IMR-90 (cell line): ENCODE data around the gene CHDH. TPM values are rescaled to one million over a fixed set of nuclear protein-coding genes. Genes with fewer than 3 reads are reported as not detected.

Experiments used
- ATAC-seq: fragments of 200-7000 bp; cut with Tn5 transposase; 2 replicates; pipeline ENCODE4 v1.9.1; 2020; ENCODE audit warnings: low read depth, mild to moderate bottlenecking, moderate library complexity
- BruUV-seq: library from RNA; stranded (reverse); fragments of 400-500 nt; replicated peaks from 2 replicates; lab custom pipeline; 2021; lab: Mats Ljungman, UMichigan
- CTCF ChIA-PET: fragments of 300-600 bp; formaldehyde crosslinking; extraction: SDS; loops from one replicate; lab custom pipeline; 2021; ENCODE audit warnings: antibody characterized with exemption; lab: Yijun Ruan, JAX
- POLR2A ChIA-PET: fragments of 300-600 bp; sonication (Branson Sonifier 250); formaldehyde crosslinking; loops from one replicate; lab custom pipeline; 2022; ENCODE audit warnings: antibody characterized with exemption; ENCODE audit not compliant: unreplicated experiment; lab: Charles Lee
- DNase-seq: peaks from one replicate; pipeline ENCODE4 v3.0.0; 2013
- H2AFZ ChIP-seq: replicated peaks from 2 replicates; pipeline ENCODE3; 2013; ENCODE audit warnings: low read length, mild to moderate bottlenecking; ENCODE audit not compliant: poor library complexity
- H2AK5ac ChIP-seq: 2 replicates; pipeline ENCODE4 v1.6.1; 2013; ENCODE audit warnings: low read depth, low read length, inconsistent platforms
- H2AK9ac ChIP-seq: replicated peaks from 2 replicates; pipeline ENCODE3; 2013; ENCODE audit warnings: mild to moderate bottlenecking, low read depth, low read length, moderate library complexity; ENCODE audit not compliant: poor library complexity
- H2BK120ac ChIP-seq: 2 replicates; pipeline ENCODE4 v1.6.1; 2013; ENCODE audit warnings: low read depth, low read length, inconsistent platforms
- H2BK15ac ChIP-seq: 3 replicates; pipeline ENCODE4 v1.6.1; 2013; ENCODE audit warnings: low read depth, low read length, inconsistent platforms
- H2BK20ac ChIP-seq: 2 replicates; pipeline ENCODE4 v1.6.1; 2013; ENCODE audit warnings: low read depth, mild to moderate bottlenecking, inconsistent platforms, low read length, moderate library complexity
- H2BK5ac ChIP-seq: 2 replicates; pipeline ENCODE4 v1.6.1; 2013; ENCODE audit warnings: mild to moderate bottlenecking, low read depth, low read length, inconsistent platforms; ENCODE audit not compliant: poor library complexity, severe bottlenecking
- H3K14ac ChIP-seq: replicated peaks from 2 replicates; pipeline ENCODE4 v1.6.1; 2013; ENCODE audit warnings: low read depth, low read length, inconsistent platforms
- H3K18ac ChIP-seq: 2 replicates; pipeline ENCODE4 v1.6.1; 2013; ENCODE audit warnings: low read depth, low read length, control low read depth
- H3K23ac ChIP-seq: 2 replicates; pipeline ENCODE4 v1.6.1; 2013; ENCODE audit warnings: low read depth, low read length, inconsistent platforms
- H3K27ac ChIP-seq: 2 replicates; pipeline ENCODE4 v1.5.1; 2013; ENCODE audit warnings: mild to moderate bottlenecking, control low read depth, low read length; ENCODE audit not compliant: insufficient read depth
- H3K27me3 ChIP-seq: 2 replicates; pipeline ENCODE4 v1.6.1; 2013; ENCODE audit warnings: low read length; ENCODE audit not compliant: control insufficient read depth, insufficient read depth
- H3K36me3 ChIP-seq: 2 replicates; pipeline ENCODE4 v1.6.1; 2013; ENCODE audit warnings: low read length, mixed read lengths; ENCODE audit not compliant: control insufficient read depth, insufficient read depth
- H3K4ac ChIP-seq: 2 replicates; pipeline ENCODE4 v1.6.1; 2013; ENCODE audit warnings: low read depth, low read length, inconsistent platforms
- H3K4me1 ChIP-seq: 2 replicates; pipeline ENCODE4 v1.6.1; 2013; ENCODE audit warnings: low read length, mixed read lengths; ENCODE audit not compliant: control insufficient read depth, insufficient read depth
- H3K4me2 ChIP-seq: 2 replicates; pipeline ENCODE4 v1.6.1; 2013; ENCODE audit warnings: low read depth, mild to moderate bottlenecking, control low read depth, low read length, moderate library complexity
- H3K4me3 ChIP-seq: 2 replicates; pipeline ENCODE4 v1.5.1; 2013; ENCODE audit warnings: low read depth, mild to moderate bottlenecking, control low read depth, low read length, moderate library complexity; ENCODE audit not compliant: insufficient read depth
- H3K56ac ChIP-seq: 2 replicates; pipeline ENCODE4 v1.6.1; 2013; ENCODE audit warnings: low read length, inconsistent platforms; ENCODE audit not compliant: insufficient read depth; ENCODE audit errors: extremely low read depth
- H3K79me1 ChIP-seq, 2 experiments: 2 replicates each; pipeline ENCODE4 v1.6.1; 2013; ENCODE audit warnings: low read length in 2 of 2, inconsistent platforms in 1 of 2, low read depth in 1 of 2
- H3K9ac ChIP-seq: 2 replicates; pipeline ENCODE4 v1.6.1; 2013; ENCODE audit warnings: low read depth, low read length, control low read depth
- H3K9me1 ChIP-seq: 2 replicates; pipeline ENCODE4 v1.6.1; 2013; ENCODE audit warnings: low read length, inconsistent platforms; ENCODE audit not compliant: insufficient read depth
- H3K9me3 ChIP-seq: 2 replicates; pipeline ENCODE4 v1.6.1; 2013; ENCODE audit warnings: low read length; ENCODE audit not compliant: control insufficient read depth, insufficient read depth
- H4K20me1 ChIP-seq: 2 replicates; pipeline ENCODE4 v1.6.1; 2013; ENCODE audit warnings: low read length, inconsistent platforms; ENCODE audit not compliant: insufficient read depth
- H4K5ac ChIP-seq: 2 replicates; pipeline ENCODE4 v1.6.1; 2013; ENCODE audit warnings: mild to moderate bottlenecking, low read depth, low read length, control low read depth
- H4K8ac ChIP-seq, 2 experiments: 2 replicates each; pipeline ENCODE4 v1.6.1; 2013; ENCODE audit warnings: low read depth in 2 of 2, low read length in 2 of 2, control low read depth in 1 of 2, inconsistent platforms in 1 of 2
- H4K91ac ChIP-seq: 2 replicates; pipeline ENCODE4 v1.6.1; 2013; ENCODE audit warnings: low read depth, low read length, inconsistent platforms; ENCODE audit not compliant: insufficient read depth
- CHD1 ChIP-seq: IDR thresholded peaks from 2 replicates; pipeline ENCODE4 v1.6.1; 2012; ENCODE audit warnings: low read depth, low read length, improper control_type of control experiment
- FOS ChIP-seq: fragments of 150-350 bp; IDR thresholded peaks from 2 replicates; pipeline ENCODE4 v1.6.1; 2016; ENCODE audit warnings: low read depth, low read length
- MAFK ChIP-seq: IDR thresholded peaks from 2 replicates; pipeline ENCODE4 v1.6.1; 2012; ENCODE audit warnings: low read depth, low read length, improper control_type of control experiment
- MAZ ChIP-seq: IDR thresholded peaks from 2 replicates; pipeline ENCODE4 v1.6.1; 2012; ENCODE audit warnings: low read depth, mild to moderate bottlenecking, low read length, improper control_type of control experiment, moderate library complexity, borderline replicate concordance
- POLR2A ChIP-seq: IDR thresholded peaks from 2 replicates; pipeline ENCODE4 v1.6.1; 2012; ENCODE audit warnings: mild to moderate bottlenecking, low read depth, low read length
- SMC3 ChIP-seq: fragments of 150-350 bp; IDR thresholded peaks from 2 replicates; pipeline ENCODE4 v1.6.1; 2016; ENCODE audit warnings: low read depth, mild to moderate bottlenecking, antibody characterized with exemption, low read length, moderate library complexity
- WGBS, 2 experiments: methylation state at CpG; one replicate each; pipeline versions ENCODE4 v1.1.5 to v1.1.7; 2013; ENCODE audit warnings: missing lambda C conversion rate in 2 of 2; ENCODE audit not compliant: insufficient read length in 1 of 2; ENCODE audit errors: extremely low coverage in 2 of 2; 5-methylcytosine and 5-hydroxymethylcytosine counted together
- dilution Hi-C: fragments of 300-500 bp; cut with HindIII; formaldehyde crosslinking; loops from one replicate; pipeline ENCODE4 v1.14.3; 2018; ENCODE audit warnings: low sequenced_read_pairs; ENCODE audit not compliant: unreplicated experiment
- in situ Hi-C: fragments of 300-500 bp; cut with MboI; formaldehyde crosslinking; loops from 3 replicates; pipeline ENCODE4 v1.14.3; 2019; ENCODE audit warnings: low sequenced_read_pairs, inconsistent platforms, mixed read lengths
- intact Hi-C: fragments of 100-400 bp; cut with micrococcal nuclease; formaldehyde crosslinking; loops from 2 replicates; pipeline ENCODE4 v1.10.0; 2022
- polyA plus RNA-seq, 3 experiments: library from polyadenylated mRNA; depleted of rRNA; stranded (reverse); fragments of >200 nt; gene quantifications; 2 replicates each; pipeline ENCODE4 v1.2.3, GENCODE V29; 2012; ENCODE audit warnings: low replicate concordance in 1 of 3
- total RNA-seq: library from RNA; depleted of rRNA; stranded (reverse); fragments of >200 nt; gene quantifications from 2 replicates; pipeline ENCODE4 v1.2.3, GENCODE V29; 2012
- TF ChIP-seq, protein P1 (sequence below): fragments of 150-350 bp; IDR thresholded peaks from 2 replicates; pipeline ENCODE4 v1.6.1; 2016; ENCODE audit warnings: low read depth, mild to moderate bottlenecking, low read length, moderate library complexity, borderline replicate concordance
- TF ChIP-seq, protein P2 (sequence below): fragments of 150-350 bp; IDR thresholded peaks from 2 replicates; pipeline ENCODE4 v1.6.1; 2017; ENCODE audit warnings: mild to moderate bottlenecking, antibody characterized with exemption, low read length, low read depth

Gene CHDH
- total and polyA plus RNA-seq, 2 of the 4 experiments (the other 2 are of a cell fraction): under 0.01 to 0.19 TPM

DNA sequence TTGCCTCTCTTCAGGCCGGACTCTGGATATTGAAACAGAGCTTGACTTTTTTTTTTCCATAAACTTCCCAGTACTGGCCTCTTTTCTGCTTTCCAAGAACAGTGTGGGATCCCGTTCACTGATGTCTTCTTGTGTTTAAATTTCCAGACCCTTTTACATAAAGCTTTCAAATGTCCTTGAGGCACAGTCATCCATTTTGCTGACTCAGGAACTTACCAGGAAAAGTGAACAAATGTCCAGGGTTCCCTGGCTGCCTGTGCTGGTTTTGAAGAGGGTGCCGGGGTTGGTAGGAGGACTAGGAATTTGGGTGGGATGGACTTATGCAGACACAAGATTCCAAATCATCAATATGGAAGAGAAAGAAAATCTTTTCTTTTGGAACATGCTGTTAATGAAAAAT lies 68.1 kb downstream of the CHDH start:
- Histone ChIP-seq H3K18ac (no peak overlapping the region), H4K5ac (no peak overlapping the region), H3K27me3 (peaks cover 8% of the 10 kb centered on the region; the same call in 1 of the 2 replicates), H3K4me2 (no peak overlapping the region), H2BK5ac (no peak overlapping the region), H3K23ac (no peak overlapping the region), H2AFZ (no peak overlapping the region), H3K9me1 (no peaks in the 10 kb centered on the region), H4K20me1 (no peaks in the 10 kb centered on the region), H3K79me1 (no peaks in the 10 kb centered on the region), H2BK20ac (no peak overlapping the region), H3K9ac (no peak overlapping the region), H4K8ac (no peak overlapping the region), H2AK5ac (no peak overlapping the region), H3K56ac (no peak overlapping the region), H3K4ac (no peak overlapping the region), H3K4me3 (no peak overlapping the region), H3K14ac (no peak overlapping the region), H3K27ac (no peak overlapping the region), H3K36me3 (no peaks in the 10 kb centered on the region), H2AK9ac (no peak overlapping the region), H4K91ac (no peak overlapping the region), H2BK15ac (no peak overlapping the region), H2BK120ac (no peak overlapping the region), H3K4me1 (peaks cover 13% of the 10 kb centered on the region; the same call in 1 of the 2 replicates), H3K9me3 (no peaks in the 10 kb centered on the region)
- intact Hi-C loops: no loop called here
- DNase-seq (no peak), ATAC-seq (no peak)
- no TSS peak for BruUV-seq
- TF ChIP-seq, protein P1, sequence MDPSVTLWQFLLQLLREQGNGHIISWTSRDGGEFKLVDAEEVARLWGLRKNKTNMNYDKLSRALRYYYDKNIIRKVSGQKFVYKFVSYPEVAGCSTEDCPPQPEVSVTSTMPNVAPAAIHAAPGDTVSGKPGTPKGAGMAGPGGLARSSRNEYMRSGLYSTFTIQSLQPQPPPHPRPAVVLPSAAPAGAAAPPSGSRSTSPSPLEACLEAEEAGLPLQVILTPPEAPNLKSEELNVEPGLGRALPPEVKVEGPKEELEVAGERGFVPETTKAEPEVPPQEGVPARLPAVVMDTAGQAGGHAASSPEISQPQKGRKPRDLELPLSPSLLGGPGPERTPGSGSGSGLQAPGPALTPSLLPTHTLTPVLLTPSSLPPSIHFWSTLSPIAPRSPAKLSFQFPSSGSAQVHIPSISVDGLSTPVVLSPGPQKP: no peak
- TF ChIP-seq, protein P2, sequence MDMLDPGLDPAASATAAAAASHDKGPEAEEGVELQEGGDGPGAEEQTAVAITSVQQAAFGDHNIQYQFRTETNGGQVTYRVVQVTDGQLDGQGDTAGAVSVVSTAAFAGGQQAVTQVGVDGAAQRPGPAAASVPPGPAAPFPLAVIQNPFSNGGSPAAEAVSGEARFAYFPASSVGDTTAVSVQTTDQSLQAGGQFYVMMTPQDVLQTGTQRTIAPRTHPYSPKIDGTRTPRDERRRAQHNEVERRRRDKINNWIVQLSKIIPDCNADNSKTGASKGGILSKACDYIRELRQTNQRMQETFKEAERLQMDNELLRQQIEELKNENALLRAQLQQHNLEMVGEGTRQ: no peak
- TF ChIP-seq MAFK: peak; percentile 95
- no peak for TF ChIP-seq MAZ
- TF ChIP-seq FOS: no peak
- no peak for TF ChIP-seq SMC3
- TF ChIP-seq POLR2A: no peak
- TF ChIP-seq CHD1: no peak
- POLR2A ChIA-PET: no interaction called here
- WGBS, 2 experiments: 60% methylated on average over 1 of the region's 3 CpGs; no CpG with 5 or more reads in 1 of the 2 experiments
- in situ Hi-C loops: no loop called here
- CTCF ChIA-PET: no interaction called here
- dilution Hi-C loops: no loop called here
